ENCODE results near the gene SRSF9.

DNA sequence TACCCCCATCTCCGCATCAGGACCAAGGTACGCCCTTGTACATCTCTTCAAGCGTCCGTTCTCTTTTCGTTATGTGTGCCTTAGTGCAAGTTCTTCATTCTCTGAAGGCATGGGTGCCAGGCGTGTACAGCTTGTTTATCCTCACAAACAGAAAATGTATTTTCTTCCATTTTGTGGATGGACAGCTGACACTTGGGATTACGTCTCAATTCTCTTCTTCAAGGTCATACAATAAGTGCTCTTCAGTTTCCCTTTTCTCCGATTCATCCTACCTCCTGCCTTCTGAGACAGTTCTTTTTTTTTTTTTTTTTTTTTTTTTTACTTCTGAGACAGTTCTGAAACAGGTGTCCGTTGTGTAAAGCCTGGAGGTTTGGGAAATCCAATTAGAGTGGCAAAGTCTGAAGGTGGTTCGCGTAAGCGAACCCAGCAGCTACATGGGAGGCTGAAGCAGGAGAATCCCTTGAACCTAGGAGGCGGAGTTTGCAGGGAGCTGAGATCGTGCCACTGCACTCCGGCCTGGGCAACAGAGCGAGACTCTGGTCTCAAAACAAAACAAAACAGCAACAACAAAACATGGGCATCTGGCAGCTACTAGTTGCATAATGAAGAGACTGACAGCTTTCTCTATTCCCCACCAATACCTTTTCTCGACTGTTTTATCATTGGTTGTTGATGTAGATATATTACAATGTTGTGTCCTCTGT is 30.9 kb downstream of the SRSF9 start:
- no peak for TF ChIP-seq POLR2A (IDR thresholded peaks at IDR 0.05)
- TF ChIP-seq, protein P1, sequence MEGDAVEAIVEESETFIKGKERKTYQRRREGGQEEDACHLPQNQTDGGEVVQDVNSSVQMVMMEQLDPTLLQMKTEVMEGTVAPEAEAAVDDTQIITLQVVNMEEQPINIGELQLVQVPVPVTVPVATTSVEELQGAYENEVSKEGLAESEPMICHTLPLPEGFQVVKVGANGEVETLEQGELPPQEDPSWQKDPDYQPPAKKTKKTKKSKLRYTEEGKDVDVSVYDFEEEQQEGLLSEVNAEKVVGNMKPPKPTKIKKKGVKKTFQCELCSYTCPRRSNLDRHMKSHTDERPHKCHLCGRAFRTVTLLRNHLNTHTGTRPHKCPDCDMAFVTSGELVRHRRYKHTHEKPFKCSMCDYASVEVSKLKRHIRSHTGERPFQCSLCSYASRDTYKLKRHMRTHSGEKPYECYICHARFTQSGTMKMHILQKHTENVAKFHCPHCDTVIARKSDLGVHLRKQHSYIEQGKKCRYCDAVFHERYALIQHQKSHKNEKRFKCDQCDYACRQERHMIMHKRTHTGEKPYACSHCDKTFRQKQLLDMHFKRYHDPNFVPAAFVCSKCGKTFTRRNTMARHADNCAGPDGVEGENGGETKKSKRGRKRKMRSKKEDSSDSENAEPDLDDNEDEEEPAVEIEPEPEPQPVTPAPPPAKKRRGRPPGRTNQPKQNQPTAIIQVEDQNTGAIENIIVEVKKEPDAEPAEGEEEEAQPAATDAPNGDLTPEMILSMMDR (IDR thresholded peaks at IDR 0.05), result no peak

Measured in uterus (tissue), 2 donors.